ENCODE data around the gene ZNF668. TPM values are rescaled to one million over a fixed set of nuclear protein-coding genes. Genes with fewer than 3 reads are reported as not detected.

Gene ZNF668
- total RNA-seq, 2 experiments from 2014 or later, result 9.5 to 10.1 TPM

Other genes with a start within 250 kb of the ZNF668 start
- gene BCL7C, start 180.2 kb downstream of the ZNF668 start, total RNA-seq, result 10 to 100 TPM; 18.1 to 18.6 TPM
- gene CTF1, start 177.6 kb downstream of the ZNF668 start, total RNA-seq, result under 1 TPM; 0.21 to 0.27 TPM
- gene FBXL19, start 150.7 kb downstream of the ZNF668 start, total RNA-seq, result 10 to 100 TPM; 13.6 to 15.2 TPM
- gene ORAI3, start 125.2 kb downstream of the ZNF668 start, total RNA-seq, result 1 to 10 TPM; 4.2 to 4.7 TPM
- 10 to 100 TPM; 14.3 to 14.6 TPM for gene SETD1A, start 116.5 kb downstream of the ZNF668 start, total RNA-seq
- under 1 TPM; 0.69 to 0.98 TPM for gene HSD3B7, start 89.0 kb downstream of the ZNF668 start, total RNA-seq
- gene STX1B, start 63.6 kb downstream of the ZNF668 start, total RNA-seq, result under 1 TPM; 0.69 to 0.72 TPM
- gene STX4, start 40.7 kb downstream of the ZNF668 start, total RNA-seq, result 10 to 100 TPM; 32.9 to 38.0 TPM
- gene ZNF646, start 182 bp upstream of the ZNF668 start, total RNA-seq, result 10 to 100 TPM; 16.7 to 17.4 TPM
- gene PRSS53, start 14.7 kb upstream of the ZNF668 start, total RNA-seq, result 1 to 10 TPM; 4.1 to 5.2 TPM
- 10 to 100 TPM; 43.4 to 47.8 TPM for gene VKORC1, start 20.6 kb upstream of the ZNF668 start, total RNA-seq
- 10 to 100 TPM; 21.3 to 23.1 TPM for gene BCKDK, start 34.1 kb upstream of the ZNF668 start, total RNA-seq
- gene KAT8, start 43.4 kb upstream of the ZNF668 start, total RNA-seq, result 10 to 100 TPM; 58.1 to 64.5 TPM
- gene PRSS8, start 61.5 kb upstream of the ZNF668 start, total RNA-seq, result not detected
- gene PRSS36, start 75.8 kb upstream of the ZNF668 start, total RNA-seq, result under 1 TPM; 0.93 to 0.99 TPM
- 100 to 1,000 TPM; 424 to 435 TPM for gene FUS, start 105.9 kb upstream of the ZNF668 start, total RNA-seq
- 1 to 10 TPM; 2.4 to 2.5 TPM for gene PYCARD, start 128.5 kb upstream of the ZNF668 start, total RNA-seq
- not detected for gene TRIM72, start 139.9 kb upstream of the ZNF668 start, total RNA-seq
- not detected for gene PYDC1, start 142.9 kb upstream of the ZNF668 start, total RNA-seq
- under 1 TPM; 0.37 to 0.67 TPM for gene ITGAM, start 185.7 kb upstream of the ZNF668 start, total RNA-seq

Data from activated naive CD4-positive, alpha-beta T cell treated with anti-CD3 and anti-CD28 coated beads for 36 hours (primary cell).